HepG2 (cell line): ENCODE results near the gene ECSIT. TPM values are rescaled to one million over a fixed set of nuclear protein-coding genes. Genes with fewer than 3 reads are reported as not detected.
A peak's percentile ranks its signal among the peaks of the same experiment; 100 is the strongest.

Source experiments
- BHLHE40 ChIP-seq: IDR thresholded peaks from 2 replicates; pipeline ENCODE4 v1.6.1; 2011; ENCODE audit warnings: low read length, improper control_type of control experiment
- CTCF ChIP-seq: sonication (generic); formaldehyde crosslinking; IDR thresholded peaks from 2 replicates; pipeline ENCODE4 v1.5.0; 2020; ENCODE audit warnings: mild to moderate bottlenecking, missing genetic modification reagents, moderate library complexity
- DMAP1 ChIP-seq: IDR thresholded peaks from 2 replicates; pipeline ENCODE4 v1.6.1; 2016
- ELF1 ChIP-seq: sonication (generic); formaldehyde crosslinking; IDR thresholded peaks from 2 replicates; pipeline ENCODE4 v1.4.0; 2020; ENCODE audit warnings: missing genetic modification reagents
- HOXA3 ChIP-seq: sonication (generic); formaldehyde crosslinking; IDR thresholded peaks from 2 replicates; pipeline ENCODE4 v1.5.0; 2020; ENCODE audit warnings: missing genetic modification reagents
- HOXA9 ChIP-seq: sonication (generic); formaldehyde crosslinking; IDR thresholded peaks from 2 replicates; pipeline ENCODE4 v1.8.1; 2022; ENCODE audit warnings: missing genetic modification reagents, mild to moderate bottlenecking, moderate library complexity, borderline replicate concordance
- MLXIP ChIP-seq: sonication (generic); formaldehyde crosslinking; IDR thresholded peaks from 2 replicates; pipeline ENCODE4 v1.9.0; 2021; ENCODE audit warnings: missing genetic modification reagents, borderline replicate concordance
- MNT ChIP-seq: fragments of 450-650 bp; IDR thresholded peaks from 2 replicates; pipeline ENCODE4 v1.6.1; 2016
- PHF5A ChIP-seq: IDR thresholded peaks from one replicate; pipeline ENCODE4 v1.6.1; 2018; ENCODE audit warnings: low read depth, missing genetic modification reagents; ENCODE audit not compliant: unreplicated experiment
- POGK ChIP-seq: sonication (generic); formaldehyde crosslinking; conservative IDR thresholded peaks from 2 replicates; pipeline ENCODE4 v1.8.0; 2022; ENCODE audit warnings: mild to moderate bottlenecking, moderate library complexity, missing genetic modification reagents
- PRDM4 ChIP-seq: sonication (generic); formaldehyde crosslinking; IDR thresholded peaks from 2 replicates; pipeline ENCODE4 v1.9.0; 2021; ENCODE audit warnings: missing genetic modification reagents, borderline replicate concordance
- THRA ChIP-seq: sonication (generic); formaldehyde crosslinking; IDR thresholded peaks from 2 replicates; pipeline ENCODE4 v1.4.0; 2020; ENCODE audit warnings: missing genetic modification reagents, borderline replicate concordance
- TRIM22 ChIP-seq: fragments of 450-650 bp; IDR thresholded peaks from 2 replicates; pipeline ENCODE4 v1.6.1; 2017
- ZMAT3 ChIP-seq: sonication (generic); formaldehyde crosslinking; conservative IDR thresholded peaks from 2 replicates; pipeline ENCODE4 v1.7.0; 2021; ENCODE audit warnings: missing genetic modification reagents
- polyA plus RNA-seq, 8 experiments: library from polyadenylated mRNA; depleted of rRNA in 3 of 8; stranded (reverse) in 7 of 8; unstranded in 1 of 8; fragments of >200 nt; fragmentation: Illumina TruSeq in 4 of 8; extraction: Trizol in 4 of 8; gene quantifications; 2 replicates each; pipeline versions ENCODE4 v1.2.1 to v1.2.3, GENCODE V29; 2011 to 2016; ENCODE audit warnings: low read depth in 4 of 8, missing spikeins in 1 of 8, mixed read lengths in 1 of 8; ENCODE audit not compliant: insufficient read depth in 1 of 8
- total RNA-seq, 5 experiments: library from RNA; depleted of rRNA; stranded (reverse); fragments of >200 nt; fragmentation: Illumina TruSeq; extraction: Trizol; gene quantifications; 2 replicates each; pipeline ENCODE4 v1.2.3, GENCODE V29; 2016; ENCODE audit warnings: low read depth in 1 of 5

ECSIT gene
- total and polyA plus RNA-seq, 2 of the 13 experiments (the other 11 are each of a cell fraction or from before 2014, with no cell fraction given) = 36.4 to 62.3 TPM

- TF ChIP-seq ZMAT3 (CRISPR knock-in tag) = no peak
- peak; percentile 81 for TF ChIP-seq CTCF
- no peak for TF ChIP-seq HOXA9 (CRISPR knock-in tag)
- TF ChIP-seq MNT = peak; percentile 90
- peak; percentile 85 for TF ChIP-seq HOXA3 (CRISPR knock-in tag)
- TF ChIP-seq BHLHE40 = peak; percentile 92
- TF ChIP-seq TRIM22 = no peak
- TF ChIP-seq POGK = peak; percentile 54; the same call in 1 of the 2 replicates
- TF ChIP-seq ELF1 (CRISPR knock-in tag) = no peak
- TF ChIP-seq DMAP1 (CRISPR knock-in tag) = 0 out of 2 replicates have a peak, but pooled peaks have one; percentile 47
- peak; percentile 83; the same call in 1 of the 2 replicates for TF ChIP-seq MLXIP
- TF ChIP-seq PRDM4 (CRISPR knock-in tag) = no peak
- no peak for TF ChIP-seq THRA (CRISPR knock-in tag)
- no peak for TF ChIP-seq PHF5A (CRISPR knock-in tag)
These were observed 1.5 kb upstream of the ECSIT start (continued) for GRCh38 chr19:11530432-11530831.
